Vagina (tissue), 2 donors: Measurements from ENCODE around the gene NRARP.

Experiments used
- POLR2AphosphoS5 ChIP-seq, 2 donors: sonication (generic); formaldehyde crosslinking; IDR thresholded peaks; one replicate each; pipeline ENCODE4 v1.9.0; 2017; ENCODE audit warnings: antibody characterized with exemption in 2 of 2, mild to moderate bottlenecking in 2 of 2, low read depth in 1 of 2; ENCODE audit not compliant: insufficient read depth in 1 of 2
- TF ChIP-seq, protein P1 (sequence below), 3 experiments: fragments of 450-650 bp in 2 of 3; fragments of 200-600 bp in 1 of 3; sonication (generic) in 1 of 3; IDR thresholded peaks; one replicate each; pipeline ENCODE4 v1.5.1; 2017 to 2019; ENCODE audit warnings: antibody characterized with exemption in 3 of 3, mild to moderate bottlenecking in 2 of 3, moderate library complexity in 2 of 3

DNA sequence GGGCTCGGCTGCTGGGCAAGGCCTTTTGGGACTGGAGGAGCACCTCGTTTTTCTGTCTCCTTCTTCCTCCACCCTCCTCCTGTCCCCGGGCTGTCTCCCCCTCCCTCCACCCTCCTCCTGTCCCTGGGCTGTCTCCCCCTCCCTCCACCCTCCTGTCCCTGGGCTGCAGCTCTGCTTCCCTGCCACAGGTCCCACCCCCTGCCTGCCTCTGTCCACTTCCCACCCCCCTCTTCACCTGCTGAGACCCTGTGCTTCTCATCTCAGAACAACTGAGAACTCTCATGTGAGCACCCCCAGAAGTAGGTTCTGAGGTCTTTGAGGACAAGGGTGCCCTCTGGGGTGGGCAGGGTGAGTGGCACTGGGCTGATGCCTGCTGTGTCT lies 30.4 kb downstream of the NRARP start:
- TF ChIP-seq, protein P1, sequence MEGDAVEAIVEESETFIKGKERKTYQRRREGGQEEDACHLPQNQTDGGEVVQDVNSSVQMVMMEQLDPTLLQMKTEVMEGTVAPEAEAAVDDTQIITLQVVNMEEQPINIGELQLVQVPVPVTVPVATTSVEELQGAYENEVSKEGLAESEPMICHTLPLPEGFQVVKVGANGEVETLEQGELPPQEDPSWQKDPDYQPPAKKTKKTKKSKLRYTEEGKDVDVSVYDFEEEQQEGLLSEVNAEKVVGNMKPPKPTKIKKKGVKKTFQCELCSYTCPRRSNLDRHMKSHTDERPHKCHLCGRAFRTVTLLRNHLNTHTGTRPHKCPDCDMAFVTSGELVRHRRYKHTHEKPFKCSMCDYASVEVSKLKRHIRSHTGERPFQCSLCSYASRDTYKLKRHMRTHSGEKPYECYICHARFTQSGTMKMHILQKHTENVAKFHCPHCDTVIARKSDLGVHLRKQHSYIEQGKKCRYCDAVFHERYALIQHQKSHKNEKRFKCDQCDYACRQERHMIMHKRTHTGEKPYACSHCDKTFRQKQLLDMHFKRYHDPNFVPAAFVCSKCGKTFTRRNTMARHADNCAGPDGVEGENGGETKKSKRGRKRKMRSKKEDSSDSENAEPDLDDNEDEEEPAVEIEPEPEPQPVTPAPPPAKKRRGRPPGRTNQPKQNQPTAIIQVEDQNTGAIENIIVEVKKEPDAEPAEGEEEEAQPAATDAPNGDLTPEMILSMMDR (IDR thresholded peaks at IDR 0.05), result no peak
- TF ChIP-seq POLR2AphosphoS5 (IDR thresholded peaks at IDR 0.05; ENCODE audit: insufficient read depth in 1 of 2, low read depth in 1 of 2), result no peak
